HG02798 (cell line): ENCODE results near the gene PTPRB.

Experiments
- ATAC-seq: cut with Tn5 transposase; IDR thresholded peaks from one replicate; pipeline ENCODE4 v1.9.1; 2021; ENCODE audit warnings: mild to moderate bottlenecking; ENCODE audit not compliant: unreplicated experiment, poor library complexity

PTPRB gene

GRCh38 chr12:70605976-70606375 is 31.3 kb downstream of the PTPRB start:
- ATAC-seq = no peak

- no peak for ATAC-seq
Observed at GRCh38 chr12:70604662-70605061, 32.6 kb downstream of the PTPRB start.

- no peak for ATAC-seq
Observed at GRCh38 chr12:70603044-70603443, 34.2 kb downstream of the PTPRB start.

- no peak for ATAC-seq
Observed at GRCh38 chr12:70598467-70599193, 38.6 kb downstream of the PTPRB start.

GRCh38 chr12:70592664-70593063 is 44.6 kb downstream of the PTPRB start:
- ATAC-seq = no peak

GRCh38 chr12:70590549-70591226 is 46.5 kb downstream of the PTPRB start:
- no peak for ATAC-seq

GRCh38 chr12:70590051-70590450 is 47.2 kb downstream of the PTPRB start:
- peak; percentile 94 for ATAC-seq

GRCh38 chr12:70584332-70584731 is 52.9 kb downstream of the PTPRB start:
- no peak for ATAC-seq

GRCh38 chr12:70583251-70583650 is 54.0 kb downstream of the PTPRB start:
- no peak for ATAC-seq

GRCh38 chr12:70581208-70581607 is 56.0 kb downstream of the PTPRB start:
- ATAC-seq = no peak

GRCh38 chr12:70577283-70577634 is 60.0 kb downstream of the PTPRB start:
- ATAC-seq = peak; percentile 12

GRCh38 chr12:70576341-70577282 is 60.6 kb downstream of the PTPRB start:
- ATAC-seq = peak; percentile 82

- no peak for ATAC-seq
Observed at GRCh38 chr12:70571705-70572268, 65.4 kb downstream of the PTPRB start.

GRCh38 chr12:70571029-70571428 is 66.2 kb downstream of the PTPRB start:
- no peak for ATAC-seq

GRCh38 chr12:70561550-70561949 is 75.7 kb downstream of the PTPRB start:
- no peak for ATAC-seq

GRCh38 chr12:70560671-70561070 is 76.6 kb downstream of the PTPRB start:
- no peak for ATAC-seq

GRCh38 chr12:70559390-70559789 is 77.8 kb downstream of the PTPRB start:
- no peak for ATAC-seq

- no peak for ATAC-seq
Observed at GRCh38 chr12:70557583-70558191, 79.5 kb downstream of the PTPRB start.

- no peak for ATAC-seq
Observed at GRCh38 chr12:70556179-70556869, 80.9 kb downstream of the PTPRB start.

GRCh38 chr12:70555081-70555480 is 82.1 kb downstream of the PTPRB start:
- no peak for ATAC-seq
